Tibial nerve (tissue), 4 donors: ENCODE measurements around the gene SKP1. TPM values are rescaled to one million over a fixed set of nuclear protein-coding genes. Genes with fewer than 3 reads are reported as not detected.

Experiments
- DNase-seq, 2 donors: peaks; one replicate each; pipeline ENCODE4 v3.0.0-alpha.2; 2019; ENCODE audit warnings: low spot score in 2 of 2
- H3K27ac ChIP-seq, 4 donors: fragments of 200-600 bp; sonication (generic) in 3 of 4; one replicate each; pipeline ENCODE4 v1.5.1; 2017 to 2019; ENCODE audit warnings: mild to moderate bottlenecking in 1 of 4
- H3K27me3 ChIP-seq, 2 donors: fragments of 200-600 bp; sonication (generic) in 1 of 2; one replicate each; pipeline versions ENCODE4 v1.5.1 to v1.6.0; 2017 to 2019
- H3K36me3 ChIP-seq, 3 donors: fragments of 200-600 bp; sonication (generic); one replicate each; pipeline ENCODE4 v1.5.1; 2018 to 2019
- H3K4me1 ChIP-seq, 4 donors: fragments of 200-600 bp; sonication (generic) in 3 of 4; one replicate each; pipeline ENCODE4 v1.5.1; 2017 to 2019
- H3K4me3 ChIP-seq, 4 donors: fragments of 200-600 bp; sonication (generic) in 3 of 4; one replicate each; pipeline ENCODE4 v1.5.1; 2017 to 2019; ENCODE audit warnings: mild to moderate bottlenecking in 1 of 4, moderate library complexity in 1 of 4
- H3K9me3 ChIP-seq, 4 donors: fragments of 200-600 bp; sonication (generic) in 3 of 4; one replicate each; pipeline ENCODE4 v1.5.1; 2017 to 2019
- CTCF ChIP-seq, 5 experiments: fragments of 200-600 bp in 3 of 5; fragments of 450-650 bp in 2 of 5; sonication (generic) in 3 of 5; IDR thresholded peaks; one replicate each; pipeline ENCODE4 v1.5.1; 2016 to 2019; ENCODE audit warnings: antibody characterized with exemption in 5 of 5, mild to moderate bottlenecking in 3 of 5, moderate library complexity in 2 of 5
- EP300 ChIP-seq, 2 donors: sonication (generic); formaldehyde crosslinking; IDR thresholded peaks; one replicate each; pipeline ENCODE4 v1.6.1; 2017; ENCODE audit warnings: antibody characterized with exemption in 2 of 2, mild to moderate bottlenecking in 1 of 2
- POLR2A ChIP-seq, 2 donors: fragments of 450-650 bp; IDR thresholded peaks; one replicate each; pipeline ENCODE4 v1.6.1; 2017; ENCODE audit warnings: antibody characterized with exemption in 2 of 2, mild to moderate bottlenecking in 2 of 2, moderate library complexity in 2 of 2
- WGBS, 2 donors: methylation state at CpG; one replicate each; pipeline ENCODE4 v1.1.5; 2018; 5-methylcytosine and 5-hydroxymethylcytosine counted together
- total RNA-seq, 4 donors: library from RNA; depleted of rRNA; stranded (reverse); fragments of >200 nt; gene quantifications; one replicate each; pipeline ENCODE4 v1.1.0, GENCODE V29; 2016

The SKP1 gene
- total RNA-seq, 4 donors from 2014 or later: 173 to 311 (median 209) TPM

GRCh38 chr5:134116789-134117761 is 59.7 kb downstream of the SKP1 start:
- no peak overlapping the region for H3K4me3 ChIP-seq
- peaks cover 0 to 37% (median 12%) of the 10 kb centered on the region in 4 donors for H3K4me1 ChIP-seq
- H3K36me3 ChIP-seq: peaks cover 0 to 4% (median 0%) of the 10 kb centered on the region in 3 donors
- TF ChIP-seq EP300 (IDR thresholded peaks at IDR 0.05): no peak
- TF ChIP-seq CTCF (IDR thresholded peaks at IDR 0.05): no peak
- TF ChIP-seq POLR2A (IDR thresholded peaks at IDR 0.05): no peak
- WGBS, 2 donors: 94 to 95% methylated on average over 12 of the region's 12 CpGs
- DNase-seq: no peak
- no peaks in the 10 kb centered on the region for H3K9me3 ChIP-seq
- H3K27me3 ChIP-seq: peaks cover 0 to 5% of the 10 kb centered on the region in 2 donors
- H3K27ac ChIP-seq: no peak overlapping the region

- H3K4me3 ChIP-seq: no peak overlapping the region
- H3K27ac ChIP-seq: peak overlapping the region in 2 of 4 donors; percentile 79
These were observed 60.5 kb downstream of the SKP1 start for GRCh38 chr5:134116286-134116685.

GRCh38 chr5:134115806-134116175 is 61.0 kb downstream of the SKP1 start:
- H3K4me3 ChIP-seq: peak overlapping the region in 3 of 4 donors; percentile 48 to 61 (median 53)
- no peaks in the 10 kb centered on the region for H3K9me3 ChIP-seq
- TF ChIP-seq CTCF (IDR thresholded peaks at IDR 0.05): no peak
- no peak for TF ChIP-seq EP300 (IDR thresholded peaks at IDR 0.05)
- TF ChIP-seq POLR2A (IDR thresholded peaks at IDR 0.05): no peak
- DNase-seq: no peak
- WGBS, 2 donors: 54 to 57% methylated on average over 7 to 13 of the region's 13 CpGs
- peaks cover 0 to 37% (median 12%) of the 10 kb centered on the region in 4 donors for H3K4me1 ChIP-seq
- peak overlapping the region in 3 of 4 donors; percentile 64 to 79 (median 79) for H3K27ac ChIP-seq
- H3K36me3 ChIP-seq: peaks cover 0 to 4% (median 0%) of the 10 kb centered on the region in 3 donors
- H3K27me3 ChIP-seq: peaks cover 0 to 5% of the 10 kb centered on the region in 2 donors

More at GRCh38 chr5:134116286-134116685, 60.5 kb downstream of the SKP1 start:
- WGBS, 2 donors: 93 to 95% methylated on average over 10 of the region's 10 CpGs
- Histone ChIP-seq H3K36me3 (peaks cover 0 to 4% (median 0%) of the 10 kb centered on the region in 3 donors), H3K4me1 (peaks cover 0 to 37% (median 12%) of the 10 kb centered on the region in 4 donors), H3K9me3 (no peaks in the 10 kb centered on the region), H3K27me3 (peaks cover 0 to 5% of the 10 kb centered on the region in 2 donors)
- no peak for DNase-seq
- TF ChIP-seq POLR2A (IDR thresholded peaks at IDR 0.05) (no peak), EP300 (IDR thresholded peaks at IDR 0.05) (no peak), CTCF (IDR thresholded peaks at IDR 0.05) (no peak)

GRCh38 chr5:134114886-134115805 is 61.6 kb downstream of the SKP1 start:
- Histone ChIP-seq H3K27ac (peak overlapping the region in 3 of 4 donors; percentile 64 to 79 (median 79)), H3K9me3 (no peaks in the 10 kb centered on the region), H3K36me3 (peaks cover 0 to 4% (median 0%) of the 10 kb centered on the region in 3 donors), H3K27me3 (peaks cover 0 to 5% of the 10 kb centered on the region in 2 donors), H3K4me1 (peaks cover 0 to 37% (median 12%) of the 10 kb centered on the region in 4 donors), H3K4me3 (peak overlapping the region; percentile 40 to 61 (median 50))
- TF ChIP-seq CTCF (IDR thresholded peaks at IDR 0.05): no peak
- no peak for TF ChIP-seq POLR2A (IDR thresholded peaks at IDR 0.05)
- TF ChIP-seq EP300 (IDR thresholded peaks at IDR 0.05): no peak
- no peak for DNase-seq
- WGBS, 2 donors: 3 to 9% methylated on average over 32 to 80 of the region's 110 CpGs
